ENCODE measurements around the gene GREM2. TPM values are rescaled to one million over a fixed set of nuclear protein-coding genes. Genes with fewer than 3 reads are reported as not detected.

Gene GREM2
- total RNA-seq, 5 donors from 2014 or later (not counting 1 experiment from before 2014, with no cell fraction given), result 0.23 to 2.9 (median 0.98) TPM

GRCh38 chr1:240575981-240576662, 35.8 kb downstream of the GREM2 start:
- POLR2A ChIA-PET, result no interaction called here
- no CpG with 5 or more reads among the region's 9 CpGs for WGBS (ENCODE audit: insufficient coverage)
- Histone ChIP-seq H3K27me3 (replicated peaks in 1 of 2; ENCODE audit: control insufficient read depth in 2 of 2, extremely low read depth in 1 of 2, insufficient read depth in 2 of 2, low read length in 1 of 2) (no peaks in the 10 kb centered on the region), H3K9me3 (no peaks in the 10 kb centered on the region), H3K4me3 (ENCODE audit: control insufficient read depth in 1 of 2, extremely low read depth in 1 of 2, low read length in 1 of 2) (no peak overlapping the region), H3K27ac (ENCODE audit: low read length) (peak overlapping the region; percentile 52), H3K36me3 (ENCODE audit: control insufficient read depth in 2 of 2, extremely low read depth in 1 of 2, insufficient read depth in 1 of 2, low read length in 1 of 2) (no peaks in the 10 kb centered on the region), H3K4me1 (ENCODE audit: control insufficient read depth in 1 of 2, extremely low read depth in 1 of 2, insufficient read depth in 2 of 2, low read length in 2 of 2) (peaks cover 0 to 4% of the 10 kb centered on the region in 2 experiments)
- Mint-ChIP-seq H3K36me3 (no peaks in the 10 kb centered on the region), H3K9me3 (peaks cover 3 to 12% (median 8%) of the 10 kb centered on the region in 3 donors), H3K27ac (peak overlapping the region; percentile 85 to 89), H3K27me3 (no peaks in the 10 kb centered on the region), H3K4me1 (peaks cover 15 to 37% (median 25%) of the 10 kb centered on the region in 3 donors), H3K4me3 (peak overlapping the region; percentile 49 to 70 (median 68))
- peak in 31 of 35 experiments; percentile 2 to 73 (median 20) for DNase-seq
- ATAC-seq (replicated peaks in 1 of 4), result peak; percentile 64 to 95 (median 88)
- CTCF ChIA-PET, result interaction anchor here in 1 of 2 donors (0.7 kb wide), 2 partner anchors 119 to 479 kb away, joined by 4 read pairs; no protein-coding TSS in a partner anchor

- Mint-ChIP-seq H3K27ac (no peak overlapping the region), H3K27me3 (no peaks in the 10 kb centered on the region), H3K36me3 (no peaks in the 10 kb centered on the region), H3K9me3 (peaks cover 3 to 8% (median 5%) of the 10 kb centered on the region in 3 donors), H3K4me3 (no peak overlapping the region), H3K4me1 (peaks cover 15 to 29% (median 22%) of the 10 kb centered on the region in 3 donors)
- H3K27me3 ChIP-seq (replicated peaks in 1 of 2; ENCODE audit: control insufficient read depth in 2 of 2, extremely low read depth in 1 of 2, insufficient read depth in 2 of 2, low read length in 1 of 2), result no peaks in the 10 kb centered on the region
- DNase-seq, result no peak
- H3K4me3 ChIP-seq (ENCODE audit: control insufficient read depth in 1 of 2, extremely low read depth in 1 of 2, low read length in 1 of 2), result no peak overlapping the region
- CTCF ChIA-PET, result no interaction called here
- WGBS (ENCODE audit: insufficient coverage), result no CpG with 5 or more reads among the region's 1 CpG
- no peaks in the 10 kb centered on the region for H3K9me3 ChIP-seq
- ATAC-seq (replicated peaks in 1 of 4), result no peak
- H3K27ac ChIP-seq (ENCODE audit: low read length), result no peak overlapping the region
- POLR2A ChIA-PET, result no interaction called here
- H3K36me3 ChIP-seq (ENCODE audit: control insufficient read depth in 2 of 2, extremely low read depth in 1 of 2, insufficient read depth in 1 of 2, low read length in 1 of 2), result no peaks in the 10 kb centered on the region
- peaks cover 0 to 4% of the 10 kb centered on the region in 2 experiments for H3K4me1 ChIP-seq (ENCODE audit: control insufficient read depth in 1 of 2, extremely low read depth in 1 of 2, insufficient read depth in 2 of 2, low read length in 2 of 2)
Observed at GRCh38 chr1:240572328-240572727, 39.6 kb downstream of the GREM2 start.

GRCh38 chr1:240571782-240572181, 40.2 kb downstream of the GREM2 start:
- no peaks in the 10 kb centered on the region for H3K36me3 Mint-ChIP-seq
- Histone ChIP-seq H3K4me1 (ENCODE audit: control insufficient read depth in 1 of 2, extremely low read depth in 1 of 2, insufficient read depth in 2 of 2, low read length in 2 of 2) (peaks cover 0 to 4% of the 10 kb centered on the region in 2 experiments), H3K9me3 (no peaks in the 10 kb centered on the region), H3K27ac (ENCODE audit: low read length) (no peak overlapping the region), H3K27me3 (replicated peaks in 1 of 2; ENCODE audit: control insufficient read depth in 2 of 2, extremely low read depth in 1 of 2, insufficient read depth in 2 of 2, low read length in 1 of 2) (no peaks in the 10 kb centered on the region), H3K36me3 (ENCODE audit: control insufficient read depth in 2 of 2, extremely low read depth in 1 of 2, insufficient read depth in 1 of 2, low read length in 1 of 2) (no peaks in the 10 kb centered on the region), H3K4me3 (ENCODE audit: control insufficient read depth in 1 of 2, extremely low read depth in 1 of 2, low read length in 1 of 2) (no peak overlapping the region)
- no peak overlapping the region for H3K4me3 Mint-ChIP-seq
- 81% methylated on average over 3 of the region's 5 CpGs for WGBS (ENCODE audit: insufficient coverage)
- ChIA-PET CTCF (no interaction called here), POLR2A (interaction anchor here in 1 of 2 donors (0.6 kb wide), 1 partner anchor 54 kb away, joined by 4 read pairs; no protein-coding TSS in a partner anchor)
- no peaks in the 10 kb centered on the region for H3K27me3 Mint-ChIP-seq
- H3K27ac Mint-ChIP-seq, result no peak overlapping the region
- peaks cover 9 to 24% (median 17%) of the 10 kb centered on the region in 3 donors for H3K4me1 Mint-ChIP-seq
- no peak for DNase-seq
- no peak for ATAC-seq (replicated peaks in 1 of 4)
- H3K9me3 Mint-ChIP-seq, result peaks cover 3 to 6% (median 5%) of the 10 kb centered on the region in 3 donors

GRCh38 chr1:240567066-240567465, 44.9 kb downstream of the GREM2 start:
- Mint-ChIP-seq H3K9me3 (peaks cover 0 to 2% (median 0%) of the 10 kb centered on the region in 3 donors), H3K27me3 (no peaks in the 10 kb centered on the region), H3K27ac (no peak overlapping the region), H3K4me3 (no peak overlapping the region), H3K36me3 (no peaks in the 10 kb centered on the region), H3K4me1 (no peaks in the 10 kb centered on the region)
- H3K9me3 ChIP-seq, result no peaks in the 10 kb centered on the region
- no peaks in the 10 kb centered on the region for H3K36me3 ChIP-seq (ENCODE audit: control insufficient read depth in 2 of 2, extremely low read depth in 1 of 2, insufficient read depth in 1 of 2, low read length in 1 of 2)
- no peak for ATAC-seq (replicated peaks in 1 of 4)
- WGBS (ENCODE audit: insufficient coverage), result no CpG with 5 or more reads among the region's 2 CpGs
- H3K4me3 ChIP-seq (ENCODE audit: control insufficient read depth in 1 of 2, extremely low read depth in 1 of 2, low read length in 1 of 2), result no peak overlapping the region
- no peaks in the 10 kb centered on the region for H3K4me1 ChIP-seq (ENCODE audit: control insufficient read depth in 1 of 2, extremely low read depth in 1 of 2, insufficient read depth in 2 of 2, low read length in 2 of 2)
- no peaks in the 10 kb centered on the region for H3K27me3 ChIP-seq (replicated peaks in 1 of 2; ENCODE audit: control insufficient read depth in 2 of 2, extremely low read depth in 1 of 2, insufficient read depth in 2 of 2, low read length in 1 of 2)
- no peak overlapping the region for H3K27ac ChIP-seq (ENCODE audit: low read length)
- POLR2A ChIA-PET, result no interaction called here
- CTCF ChIA-PET, result interaction anchor here in 1 of 2 donors (0.7 kb wide), 1 partner anchor 49 kb away, joined by 3 read pairs; no protein-coding TSS in a partner anchor
- DNase-seq, result no peak

DNA sequence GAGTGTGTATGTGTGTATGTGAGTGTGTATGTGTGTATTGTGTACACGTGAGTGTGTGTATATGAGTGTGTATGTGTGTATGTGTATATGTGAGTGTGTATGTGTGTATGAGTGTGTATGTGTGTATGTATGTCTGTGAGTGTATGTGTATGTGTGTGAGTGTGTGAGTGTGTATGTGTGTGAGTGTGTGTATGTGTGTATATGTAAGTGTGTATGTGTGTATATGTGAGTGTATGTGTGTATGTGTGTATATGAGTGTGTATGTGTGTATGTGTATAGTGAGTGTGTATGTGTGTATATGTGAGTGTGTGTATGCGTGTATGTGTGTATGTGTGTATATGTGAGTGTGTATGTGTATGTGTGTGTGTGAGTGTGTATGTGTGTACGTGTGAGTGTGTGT, 49.2 kb downstream of the GREM2 start:
- H3K4me1 ChIP-seq (ENCODE audit: control insufficient read depth in 1 of 2, extremely low read depth in 1 of 2, insufficient read depth in 2 of 2, low read length in 2 of 2), result no peaks in the 10 kb centered on the region
- Mint-ChIP-seq H3K4me3 (no peak overlapping the region), H3K36me3 (no peaks in the 10 kb centered on the region), H3K4me1 (no peaks in the 10 kb centered on the region), H3K9me3 (peaks cover 0 to 4% (median 0%) of the 10 kb centered on the region in 3 donors), H3K27ac (no peak overlapping the region), H3K27me3 (no peaks in the 10 kb centered on the region)
- CTCF ChIA-PET, result no interaction called here
- no peak for DNase-seq
- H3K27ac ChIP-seq (ENCODE audit: low read length), result no peak overlapping the region
- no peak for ATAC-seq (replicated peaks in 1 of 4)
- no peaks in the 10 kb centered on the region for H3K9me3 ChIP-seq
- POLR2A ChIA-PET, result no interaction called here
- H3K4me3 ChIP-seq (ENCODE audit: control insufficient read depth in 1 of 2, extremely low read depth in 1 of 2, low read length in 1 of 2), result no peak overlapping the region
- 96% methylated on average over 3 of the region's 3 CpGs for WGBS (ENCODE audit: insufficient coverage)
- no peaks in the 10 kb centered on the region for H3K27me3 ChIP-seq (replicated peaks in 1 of 2; ENCODE audit: control insufficient read depth in 2 of 2, extremely low read depth in 1 of 2, insufficient read depth in 2 of 2, low read length in 1 of 2)
- H3K36me3 ChIP-seq (ENCODE audit: control insufficient read depth in 2 of 2, extremely low read depth in 1 of 2, insufficient read depth in 1 of 2, low read length in 1 of 2), result no peaks in the 10 kb centered on the region

DNA sequence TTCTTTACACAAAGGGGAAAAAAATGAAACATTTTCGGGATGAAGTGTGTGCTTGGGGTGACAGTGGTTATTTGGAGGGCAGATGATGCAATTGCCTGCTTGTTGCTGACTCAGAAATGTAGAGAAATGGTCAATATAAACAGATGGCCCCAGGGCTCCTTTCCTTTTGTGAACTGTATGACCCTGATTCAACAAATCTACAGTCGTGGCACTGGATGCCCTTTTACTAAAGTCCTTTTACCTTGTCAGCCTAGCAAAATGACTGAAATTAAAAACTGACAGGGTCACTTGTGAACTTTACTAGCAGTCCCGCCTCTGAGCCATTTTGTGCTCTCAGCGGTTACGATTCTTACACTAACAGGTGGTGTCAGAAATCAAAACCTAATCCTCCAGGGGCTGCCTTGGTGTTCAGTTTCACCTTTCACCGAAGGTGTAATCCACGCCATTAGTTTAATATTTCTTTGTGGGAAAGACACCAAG, 49.8 kb downstream of the GREM2 start:
- no peaks in the 10 kb centered on the region for H3K36me3 ChIP-seq (ENCODE audit: control insufficient read depth in 2 of 2, extremely low read depth in 1 of 2, insufficient read depth in 1 of 2, low read length in 1 of 2)
- ChIA-PET CTCF (no interaction called here), POLR2A (no interaction called here)
- WGBS (ENCODE audit: insufficient coverage), result 78% methylated on average over 4 of the region's 7 CpGs
- no peak overlapping the region for H3K4me3 ChIP-seq (ENCODE audit: control insufficient read depth in 1 of 2, extremely low read depth in 1 of 2, low read length in 1 of 2)
- H3K27ac Mint-ChIP-seq, result no peak overlapping the region
- ATAC-seq (replicated peaks in 1 of 4) (no peak), DNase-seq (no peak)
- H3K27ac ChIP-seq (ENCODE audit: low read length), result no peak overlapping the region
- H3K27me3 Mint-ChIP-seq, result no peaks in the 10 kb centered on the region
- H3K4me1 Mint-ChIP-seq, result no peaks in the 10 kb centered on the region
- H3K9me3 ChIP-seq, result no peaks in the 10 kb centered on the region
- no peaks in the 10 kb centered on the region for H3K27me3 ChIP-seq (replicated peaks in 1 of 2; ENCODE audit: control insufficient read depth in 2 of 2, extremely low read depth in 1 of 2, insufficient read depth in 2 of 2, low read length in 1 of 2)
- H3K36me3 Mint-ChIP-seq, result no peaks in the 10 kb centered on the region
- no peaks in the 10 kb centered on the region for H3K4me1 ChIP-seq (ENCODE audit: control insufficient read depth in 1 of 2, extremely low read depth in 1 of 2, insufficient read depth in 2 of 2, low read length in 2 of 2)
- H3K4me3 Mint-ChIP-seq, result no peak overlapping the region
- peaks cover 0 to 4% (median 0%) of the 10 kb centered on the region in 3 donors for H3K9me3 Mint-ChIP-seq

Measured in T-cell (primary cell).